HG03097 (cell line): ENCODE results near the gene ECSCR.
"Not testable (repeated sequence)": the region's sequence is repeated elsewhere in the genome, so short reads cannot be mapped to it uniquely, and the experiment has no call there.

Source experiments
- ATAC-seq: cut with Tn5 transposase; IDR thresholded peaks from one replicate; pipeline ENCODE4 v1.9.1; 2021; ENCODE audit not compliant: unreplicated experiment, low FRiP score

The ECSCR gene

GRCh38 chr5:139451176-139451575 is 11.4 kb downstream of the ECSCR start:
- ATAC-seq, result no peak

- no peak for ATAC-seq
Measured at GRCh38 chr5:139446956-139447779, 15.4 kb downstream of the ECSCR start.

- no peak for ATAC-seq
Measured at GRCh38 chr5:139445325-139446170, 17.0 kb downstream of the ECSCR start.

GRCh38 chr5:139443831-139444453 is 18.6 kb downstream of the ECSCR start:
- no peak for ATAC-seq

- ATAC-seq, result not testable (repeated sequence)
Measured at GRCh38 chr5:139440416-139440815, 22.1 kb downstream of the ECSCR start.

- ATAC-seq, result peak; percentile 82
Measured at GRCh38 chr5:139439013-139439903, 23.3 kb downstream of the ECSCR start, which contains the start of gene DNAJC18. DNAJC18 (minus strand) TSS chr5:139439525; CDS start chr5:139439445, 80 bp downstream.

GRCh38 chr5:139438707-139439012 is 23.9 kb downstream of the ECSCR start:
- no peak for ATAC-seq

- no peak for ATAC-seq
Measured at GRCh38 chr5:139435676-139436075, 26.9 kb downstream of the ECSCR start.

- ATAC-seq, result no peak
Measured at GRCh38 chr5:139431706-139432105, 30.8 kb downstream of the ECSCR start.

GRCh38 chr5:139430015-139430414 is 32.5 kb downstream of the ECSCR start:
- ATAC-seq, result no peak

- ATAC-seq, result no peak
Measured at GRCh38 chr5:139426203-139426885, 36.2 kb downstream of the ECSCR start.

GRCh38 chr5:139425497-139425896 is 37.0 kb downstream of the ECSCR start:
- no peak for ATAC-seq

GRCh38 chr5:139422307-139422893 is 40.1 kb downstream of the ECSCR start:
- ATAC-seq, result no peak

- no peak for ATAC-seq
Measured at GRCh38 chr5:139419226-139420192, 43.0 kb downstream of the ECSCR start.

- no peak for ATAC-seq
Measured at GRCh38 chr5:139418793-139419192, 43.8 kb downstream of the ECSCR start.

- ATAC-seq, result no peak
Measured at GRCh38 chr5:139417214-139417613, 45.3 kb downstream of the ECSCR start.

GRCh38 chr5:139416651-139417050 is 45.9 kb downstream of the ECSCR start:
- ATAC-seq, result no peak

GRCh38 chr5:139415869-139416268 is 46.7 kb downstream of the ECSCR start:
- no peak for ATAC-seq
